H1 (cell line): Measurements from ENCODE around the gene S1PR3. TPM values are rescaled to one million over a fixed set of nuclear protein-coding genes. Genes with fewer than 3 reads are reported as not detected.

Experiments used
- CTCF ChIA-PET: fragments of 300-600 bp; sonication (Branson Sonifier 250); formaldehyde crosslinking; loops from one replicate; lab custom pipeline; 2021; ENCODE audit not compliant: partially characterized antibody; lab: Charles Lee
- POLR2A ChIA-PET: fragments of 300-600 bp; sonication (Branson Sonifier 250); formaldehyde crosslinking; loops from one replicate; lab custom pipeline; 2021; ENCODE audit warnings: inconsistent platforms; ENCODE audit not compliant: partially characterized antibody; lab: Charles Lee
- DNase-seq, 2 experiments: peaks; one replicate each; pipeline versions ENCODE4 v3.0.0 to v3.0.0-alpha.2; 2010 to 2022; ENCODE audit warnings: low spot score in 2 of 2, low read depth in 1 of 2, mixed read lengths in 1 of 2
- FAIRE-seq: peaks from 2 replicates; lab custom pipeline; 2011; peaks lifted over from hg19 to GRCh38; lab: Jason Lieb, UNC
- H2AFZ ChIP-seq: 2 replicates; pipeline ENCODE4 v1.8.1; 2012; ENCODE audit warnings: low read length, inconsistent platforms
- H2AK5ac ChIP-seq: 2 replicates; pipeline ENCODE4 v1.6.1; 2013; ENCODE audit warnings: low read depth, low read length
- H2BK120ac ChIP-seq: replicated peaks from 2 replicates; pipeline ENCODE3; 2013; ENCODE audit warnings: low read depth, low read length, inconsistent platforms
- H2BK12ac ChIP-seq: 2 replicates; pipeline ENCODE4 v1.6.1; 2013; ENCODE audit warnings: low read depth, low read length
- H2BK15ac ChIP-seq: 2 replicates; pipeline ENCODE4 v1.6.1; 2013; ENCODE audit warnings: low read length
- H2BK20ac ChIP-seq: 2 replicates; pipeline ENCODE4 v1.6.1; 2013; ENCODE audit warnings: low read length
- H2BK5ac ChIP-seq: 2 replicates; pipeline ENCODE4 v1.6.1; 2013; ENCODE audit warnings: low read depth, low read length
- H3K14ac ChIP-seq: 2 replicates; pipeline ENCODE4 v1.6.1; 2013; ENCODE audit warnings: inconsistent platforms; ENCODE audit not compliant: insufficient read length
- H3K18ac ChIP-seq: 2 replicates; pipeline ENCODE4 v1.6.1; 2013; ENCODE audit warnings: low read length; ENCODE audit errors: extremely low read depth
- H3K23ac ChIP-seq: 2 replicates; pipeline ENCODE4 v1.6.1; 2013; ENCODE audit warnings: inconsistent platforms; ENCODE audit not compliant: insufficient read length
- H3K23me2 ChIP-seq: 2 replicates; pipeline ENCODE4 v1.6.1; 2013; ENCODE audit warnings: low read depth, low read length
- H3K27ac ChIP-seq: 2 replicates; pipeline ENCODE4 v1.6.1; 2011; ENCODE audit warnings: low read depth, low read length, inconsistent platforms
- H3K27me3 ChIP-seq, 4 experiments: replicated peaks in 1 of 4; 1 replicate in 1 of 4; 2 replicates in 3 of 4; pipeline versions ENCODE4 v1.6.1 to v1.8.1; 2011 to 2013; ENCODE audit warnings: low read length in 3 of 4, mild to moderate bottlenecking in 3 of 4, inconsistent platforms in 2 of 4, mixed read lengths in 2 of 4, moderate library complexity in 1 of 4; ENCODE audit not compliant: control insufficient read depth in 3 of 4, insufficient read depth in 3 of 4; ENCODE audit errors: extremely low read depth in 1 of 4
- H3K36me3 ChIP-seq, 4 experiments: 2 replicates each; pipeline versions ENCODE4 v1.6.1 to v1.8.1; 2011 to 2013; ENCODE audit warnings: mild to moderate bottlenecking in 4 of 4, low read length in 3 of 4, moderate library complexity in 2 of 4, control low read depth in 1 of 4, inconsistent platforms in 1 of 4; ENCODE audit not compliant: insufficient read depth in 4 of 4, control insufficient read depth in 2 of 4
- H3K4ac ChIP-seq: replicated peaks from 2 replicates; pipeline ENCODE3; 2013; ENCODE audit warnings: low read length, low read depth, mixed read lengths, inconsistent platforms; ENCODE audit not compliant: insufficient read length
- H3K4me1 ChIP-seq, 4 experiments: replicated peaks in 1 of 4; 1 replicate in 1 of 4; 2 replicates in 3 of 4; pipeline versions ENCODE4 v1.6.1 to v1.8.1; 2011 to 2013; ENCODE audit warnings: low read length in 3 of 4, inconsistent platforms in 2 of 4, mixed read lengths in 1 of 4; ENCODE audit not compliant: insufficient read depth in 4 of 4, control insufficient read depth in 3 of 4
- H3K4me2 ChIP-seq, 2 experiments: 2 replicates each; pipeline versions ENCODE4 v1.6.1 to v1.8.1; 2011 to 2013; ENCODE audit warnings: low read depth in 2 of 2, low read length in 2 of 2, control low read depth in 1 of 2, inconsistent platforms in 1 of 2, mild to moderate bottlenecking in 1 of 2; ENCODE audit not compliant: insufficient read depth in 1 of 2
- H3K4me3 ChIP-seq, 4 experiments: fragments of 200-600, 300-600 bp in 1 of 4; sonication (generic), shearing (Covaris generic), sonication (Bioruptor Twin) in 1 of 4; 2 replicates each; pipeline versions ENCODE4 v1.5.1 to v1.8.1; 2011 to 2016; ENCODE audit warnings: low read length in 4 of 4, low read depth in 3 of 4, control low read depth in 2 of 4, inconsistent platforms in 2 of 4, mild to moderate bottlenecking in 2 of 4, mixed read lengths in 1 of 4, moderate library complexity in 1 of 4; ENCODE audit not compliant: insufficient read depth in 2 of 4; ENCODE audit errors: extremely low read depth in 1 of 4
- H3K56ac ChIP-seq: replicated peaks from 2 replicates; pipeline ENCODE3; 2013; ENCODE audit warnings: low read depth, mild to moderate bottlenecking, mixed read lengths, low read length, inconsistent platforms; ENCODE audit not compliant: insufficient read length
- H3K79me1 ChIP-seq: 2 replicates; pipeline ENCODE4 v1.6.1; 2013; ENCODE audit warnings: low read depth, low read length, control low read depth
- H3K79me2 ChIP-seq, 2 experiments: 2 replicates each; pipeline versions ENCODE4 v1.6.1 to v1.8.1; 2012 to 2013; ENCODE audit warnings: low read length in 2 of 2, mild to moderate bottlenecking in 2 of 2, inconsistent platforms in 1 of 2; ENCODE audit not compliant: insufficient read depth in 2 of 2, control insufficient read depth in 1 of 2
- H3K9ac ChIP-seq, 4 experiments: replicated peaks in 1 of 4; 1 replicate in 1 of 4; 2 replicates in 3 of 4; pipeline versions ENCODE4 v1.6.1 to v1.8.1; 2011 to 2013; ENCODE audit warnings: low read depth in 3 of 4, low read length in 3 of 4, control low read depth in 2 of 4, mild to moderate bottlenecking in 2 of 4, moderate library complexity in 2 of 4, inconsistent platforms in 1 of 4; ENCODE audit errors: extremely low read depth in 1 of 4
- H3K9me3 ChIP-seq, 2 experiments: 2 replicates each; pipeline versions ENCODE4 v1.6.1 to v1.8.1; 2012 to 2013; ENCODE audit warnings: mild to moderate bottlenecking in 2 of 2, moderate library complexity in 2 of 2, control low read depth in 1 of 2, inconsistent platforms in 1 of 2, low read depth in 1 of 2, low read length in 1 of 2, mixed read lengths in 1 of 2; ENCODE audit not compliant: insufficient read depth in 2 of 2
- H4K20me1 ChIP-seq, 2 experiments: replicated peaks in 1 of 2; 2 replicates each; pipeline versions ENCODE3 to v1.8.1; 2011 to 2013; ENCODE audit warnings: inconsistent platforms in 2 of 2, low read length in 2 of 2, mild to moderate bottlenecking in 1 of 2; ENCODE audit not compliant: insufficient read depth in 2 of 2, control insufficient read depth in 1 of 2
- H4K5ac ChIP-seq: 2 replicates; pipeline ENCODE4 v1.6.1; 2013; ENCODE audit warnings: low read length, low read depth, mixed read lengths, inconsistent platforms; ENCODE audit not compliant: insufficient read length
- H4K8ac ChIP-seq: 2 replicates; pipeline ENCODE4 v1.8.0; 2013; ENCODE audit warnings: mild to moderate bottlenecking, moderate library complexity, low read length, inconsistent platforms; ENCODE audit not compliant: insufficient read depth; ENCODE audit errors: extremely low read depth
- H4K91ac ChIP-seq: replicated peaks from 2 replicates; pipeline ENCODE3; 2013; ENCODE audit warnings: low read length, mixed read lengths, inconsistent platforms; ENCODE audit not compliant: insufficient read length
- BRCA1 ChIP-seq: IDR thresholded peaks from 2 replicates; pipeline ENCODE4 v1.6.1; 2012; ENCODE audit warnings: low read depth, low read length, improper control_type of control experiment
- CBX8 ChIP-seq: fragments of 300-800, 300-1000 bp; sonication (generic); IDR thresholded peaks from 2 replicates; pipeline ENCODE4 v1.7.1; 2016; ENCODE audit warnings: low read depth, low read length, borderline replicate concordance
- CHD1 ChIP-seq: IDR thresholded peaks from 2 replicates; pipeline ENCODE4 v1.6.1; 2012; ENCODE audit warnings: low read depth, low read length, improper control_type of control experiment
- FOSL1 ChIP-seq: IDR thresholded peaks from 2 replicates; pipeline ENCODE4 v1.6.1; 2011; ENCODE audit warnings: mild to moderate bottlenecking, low read depth, low read length, moderate library complexity; ENCODE audit not compliant: insufficient read depth
- HDAC2 ChIP-seq, 2 experiments: fragments of 300-600 bp in 1 of 2; sonication (generic) in 1 of 2; IDR thresholded peaks; 2 replicates each; pipeline ENCODE4 v1.6.1; 2011 to 2012; ENCODE audit warnings: low read depth in 2 of 2, low read length in 2 of 2, mild to moderate bottlenecking in 2 of 2, moderate library complexity in 2 of 2, borderline replicate concordance in 1 of 2, inconsistent platforms in 1 of 2
- KDM5A ChIP-seq: fragments of 200-600 bp; IDR thresholded peaks from 2 replicates; pipeline ENCODE4 v1.7.1; 2012; ENCODE audit warnings: mild to moderate bottlenecking, low read length, inconsistent platforms, mixed read lengths
- NRF1 ChIP-seq: IDR thresholded peaks from 2 replicates; pipeline ENCODE4 v1.6.1; 2011; ENCODE audit warnings: mild to moderate bottlenecking, low read depth, low read length, improper control_type of control experiment
- POLR2AphosphoS5 ChIP-seq: IDR thresholded peaks from 2 replicates; pipeline ENCODE4 v1.6.1; 2011; ENCODE audit warnings: low read depth, low read length
- RNF2 ChIP-seq: fragments of 200-900, 300-1000 bp; sonication (generic); IDR thresholded peaks from 2 replicates; pipeline ENCODE4 v1.7.1; 2016; ENCODE audit warnings: borderline replicate concordance, low read depth, mild to moderate bottlenecking, antibody characterized with exemption, low read length; ENCODE audit not compliant: poor library complexity, severe bottlenecking; ENCODE audit errors: missing control alignments
- TAF7 ChIP-seq: optimal IDR thresholded peaks from 2 replicates; pipeline ENCODE3; 2011; ENCODE audit warnings: low read depth, mild to moderate bottlenecking, inconsistent platforms, low read length, moderate library complexity, borderline replicate concordance
- TCF12 ChIP-seq: IDR thresholded peaks from 2 replicates; pipeline ENCODE4 v1.6.1; 2011; ENCODE audit warnings: low read depth, mild to moderate bottlenecking, low read length
- WGBS, 2 experiments: shearing (Covaris generic) in 1 of 2; methylation state at CpG; one replicate each; pipeline versions ENCODE4 v1.1.6 to v1.1.7; 2013 to 2015; ENCODE audit warnings: low lambda C conversion rate in 2 of 2, mixed read lengths in 2 of 2, inconsistent platforms in 1 of 2, low coverage in 1 of 2, missing lambda C conversion rate in 1 of 2; ENCODE audit not compliant: insufficient replicate concordance in 2 of 2, insufficient coverage in 1 of 2, insufficient read length in 1 of 2; ENCODE audit errors: extremely low coverage in 1 of 2, missing lambda C conversion rate in 1 of 2; 5-methylcytosine and 5-hydroxymethylcytosine counted together
- polyA plus RNA-seq, 7 experiments: library from polyadenylated mRNA; depleted of rRNA in 3 of 7; stranded (reverse) in 5 of 7; unstranded in 2 of 7; fragments of >200 nt in 5 of 7; fragments of 200-250 nt in 2 of 7; gene quantifications; 1 replicate in 5 of 7; 2 replicates in 1 of 7; 4 replicates in 1 of 7; pipeline versions ENCODE4 v1.2.1 to v1.2.3, GENCODE V29; 2011 to 2013; ENCODE audit warnings: missing spikeins in 2 of 7, mixed read lengths in 2 of 7
- total RNA-seq: library from RNA; stranded (reverse); fragmentation: NEBNext Ultra II Directional; extraction: Animal tissue kit (Norgen Biotek cat#: 25700); gene quantifications from 2 replicates; pipeline ENCODE4 v1.2.1, GENCODE V29; 2021

Gene S1PR3
- total and polyA plus RNA-seq, 2 of the 8 experiments (the other 6 are each of a cell fraction or from before 2014, with no cell fraction given) = 3.7 to 6.4 TPM

- Histone ChIP-seq H3K4me2 (no peak overlapping the region), H3K4me3 (no peak overlapping the region), H3K79me2 (peaks cover 0 to 5% of the 10 kb centered on the region in 2 experiments; a peak in 2 of 4 replicates), H2BK15ac (no peak overlapping the region), H2AK5ac (no peak overlapping the region), H4K5ac (no peak overlapping the region), H3K4ac (no peak overlapping the region), H4K20me1 (peaks cover 0 to 12% of the 10 kb centered on the region in 2 experiments), H3K23ac (no peak overlapping the region), H3K9ac (no peak overlapping the region), H2BK20ac (no peak overlapping the region), H2BK120ac (no peak overlapping the region), H2BK12ac (no peak overlapping the region), H3K14ac (no peak overlapping the region), H3K27me3 (no peaks in the 10 kb centered on the region), H3K27ac (no peak overlapping the region), H3K4me1 (no peaks in the 10 kb centered on the region; a peak in 1 of 7 replicates), H3K23me2 (peaks cover 12% of the 10 kb centered on the region), H3K18ac (no peak overlapping the region), H2AFZ (no peak overlapping the region; the same call in 1 of the 2 replicates), H4K8ac (no peak overlapping the region), H2BK5ac (no peak overlapping the region), H3K9me3 (peaks cover 2 to 9% of the 10 kb centered on the region in 2 experiments; a peak in 2 of 4 replicates), H4K91ac (no peak overlapping the region), H3K79me1 (no peaks in the 10 kb centered on the region), H3K56ac (no peak overlapping the region), H3K36me3 (peaks cover 0 to 2% (median 0%) of the 10 kb centered on the region in 4 experiments; a peak in 1 of 8 replicates)
- 77% methylated on average over 8 of the region's 8 CpGs; no CpG with 5 or more reads in 1 of the 2 experiments for WGBS, 2 experiments
- FAIRE-seq (no peak), DNase-seq (no peak)
- no peak for TF ChIP-seq RNF2
- no peak for TF ChIP-seq BRCA1
- TF ChIP-seq TAF7 = no peak
- no peak for TF ChIP-seq FOSL1
- no peak for TF ChIP-seq HDAC2 (IDR thresholded peaks at IDR 0.05; ENCODE audit: borderline replicate concordance in 1 of 2, low read depth in 2 of 2, low read length in 2 of 2)
- TF ChIP-seq CBX8 = no peak
- no peak for TF ChIP-seq CHD1
- no peak for TF ChIP-seq KDM5A
- no peak for TF ChIP-seq POLR2AphosphoS5
- TF ChIP-seq TCF12 = no peak
- no peak for TF ChIP-seq NRF1
- ChIA-PET POLR2A (no interaction called here), CTCF (no interaction called here)
Observed at GRCh38 chr9:88975966-88976889, 15.0 kb upstream of the S1PR3 start.
